ENCODE data around the gene PTPRCAP.
A peak's percentile ranks its signal among the peaks of the same experiment; 100 is the strongest.
"Not testable (repeated sequence)": the region's sequence is repeated elsewhere in the genome, so short reads cannot be mapped to it uniquely, and the experiment has no call there.

PTPRCAP gene

DNA sequence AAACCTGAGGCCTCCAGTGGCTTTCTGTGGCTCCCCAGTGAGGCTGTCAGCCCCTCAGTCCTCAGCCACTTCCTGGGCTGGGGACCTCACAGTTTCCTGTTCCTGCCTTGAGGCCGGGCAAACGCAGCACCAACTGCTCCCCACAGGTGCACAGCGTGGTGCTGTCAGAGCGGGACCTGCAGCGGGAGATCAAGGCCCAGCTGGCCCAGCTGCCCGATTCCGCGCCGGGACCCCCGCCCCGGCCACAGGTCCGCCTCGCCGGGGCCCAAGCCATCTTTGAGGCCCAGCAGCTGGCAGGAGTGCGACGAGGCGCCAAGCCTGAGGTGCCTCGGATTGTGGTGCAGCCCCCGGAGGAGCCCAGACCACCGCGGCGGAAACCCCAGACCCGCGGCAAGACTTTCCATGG is 28.2 kb downstream of the PTPRCAP start:
- DNase-seq: no peak

DNA sequence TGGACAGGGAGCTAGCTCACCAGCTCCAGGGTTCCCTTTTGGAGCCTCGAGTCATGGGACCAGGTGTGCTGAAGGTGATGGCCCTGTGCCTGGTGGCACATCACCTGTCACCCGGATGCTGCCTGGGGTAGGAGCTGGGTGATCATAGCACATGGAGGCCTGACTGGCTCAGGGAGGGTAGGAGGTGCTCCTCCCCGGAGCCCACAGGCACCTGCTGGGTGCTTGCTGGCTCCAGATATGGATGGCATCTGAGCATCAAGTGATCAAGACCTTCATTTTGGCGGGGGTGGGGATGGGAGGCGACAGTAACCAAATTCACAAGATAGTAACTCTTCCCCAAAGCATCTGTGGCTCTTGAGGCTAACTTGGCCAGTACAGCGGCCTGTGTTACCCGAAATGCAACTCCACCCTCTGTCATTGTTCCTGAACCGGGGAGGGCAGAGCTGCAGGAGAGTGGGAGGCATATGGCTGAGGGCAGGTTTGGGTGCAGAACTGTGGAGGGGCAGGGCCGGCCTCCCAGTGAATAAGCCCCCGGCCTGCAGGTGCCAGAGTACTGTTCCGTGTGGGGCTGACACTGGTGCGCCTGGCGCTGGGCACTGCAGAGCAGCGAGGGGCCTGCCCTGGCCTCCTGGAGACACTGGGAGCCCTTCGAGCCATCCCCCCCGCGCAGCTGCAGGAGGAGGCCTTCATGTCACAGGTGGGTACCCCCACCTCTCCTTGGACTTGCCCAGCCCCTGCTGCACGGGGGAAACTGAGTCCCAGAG is 28.9 kb downstream of the PTPRCAP start:
- DNase-seq: no peak

DNA sequence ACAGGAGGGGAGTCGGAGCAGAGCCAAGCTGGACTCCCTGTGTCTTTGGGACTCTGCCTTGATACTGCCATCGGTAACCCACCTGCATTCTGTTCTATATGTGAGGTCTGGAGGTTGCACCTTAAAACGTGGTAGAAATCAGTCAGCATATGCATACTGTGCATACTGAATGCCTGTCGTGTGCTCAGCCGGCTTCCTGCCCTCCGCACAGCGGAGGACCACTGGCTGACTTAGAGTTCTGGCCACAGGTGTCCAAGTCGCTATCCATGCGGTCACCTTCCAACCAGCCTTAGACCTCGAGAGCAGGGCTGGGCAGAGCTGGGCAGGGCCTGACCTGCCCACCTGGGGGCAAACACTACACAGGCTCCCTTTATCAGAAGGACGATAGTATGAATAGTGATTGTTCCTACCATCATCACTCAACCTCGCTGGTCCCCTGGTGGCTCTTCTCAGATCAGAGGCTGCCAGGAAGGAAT is 29.8 kb downstream of the PTPRCAP start:
- DNase-seq: no peak

DNA sequence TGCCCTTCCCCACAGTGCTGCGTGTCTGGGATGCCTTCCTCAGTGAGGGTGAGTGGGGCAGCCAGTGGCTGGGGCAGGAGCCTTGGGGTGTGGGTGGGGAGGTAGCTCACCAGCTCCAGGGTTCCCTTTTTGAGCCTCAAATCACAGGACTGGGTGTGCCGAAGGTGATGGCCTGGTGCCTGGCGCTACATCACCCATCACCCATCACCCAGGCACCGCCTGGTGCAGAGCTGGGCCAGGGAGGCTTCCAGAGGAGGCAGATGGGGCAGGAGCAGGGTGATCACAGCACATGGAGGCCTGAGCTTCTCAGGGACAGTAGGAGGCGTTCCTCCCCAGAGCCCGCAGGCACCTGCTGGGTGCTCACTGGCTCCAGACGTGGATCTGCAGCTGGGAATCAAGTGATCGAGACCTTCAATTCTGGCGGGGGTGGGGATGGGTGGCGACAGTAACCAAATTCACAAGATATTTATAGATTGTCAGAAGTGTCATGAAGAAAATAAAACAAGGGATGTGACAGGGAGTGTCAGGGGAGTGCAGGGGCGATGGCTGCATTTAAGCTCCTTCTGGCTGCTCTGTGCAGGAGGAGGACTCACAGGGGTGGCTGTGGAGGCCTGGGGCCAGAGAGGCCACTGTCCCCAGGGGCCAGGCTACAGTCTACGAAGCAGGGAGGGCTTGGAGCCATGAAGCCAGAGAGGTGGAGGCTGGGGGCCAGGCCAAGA is 30.4 kb downstream of the PTPRCAP start:
- peak in 2 of 3 experiments; percentile 32 to 60 for DNase-seq

DNA sequence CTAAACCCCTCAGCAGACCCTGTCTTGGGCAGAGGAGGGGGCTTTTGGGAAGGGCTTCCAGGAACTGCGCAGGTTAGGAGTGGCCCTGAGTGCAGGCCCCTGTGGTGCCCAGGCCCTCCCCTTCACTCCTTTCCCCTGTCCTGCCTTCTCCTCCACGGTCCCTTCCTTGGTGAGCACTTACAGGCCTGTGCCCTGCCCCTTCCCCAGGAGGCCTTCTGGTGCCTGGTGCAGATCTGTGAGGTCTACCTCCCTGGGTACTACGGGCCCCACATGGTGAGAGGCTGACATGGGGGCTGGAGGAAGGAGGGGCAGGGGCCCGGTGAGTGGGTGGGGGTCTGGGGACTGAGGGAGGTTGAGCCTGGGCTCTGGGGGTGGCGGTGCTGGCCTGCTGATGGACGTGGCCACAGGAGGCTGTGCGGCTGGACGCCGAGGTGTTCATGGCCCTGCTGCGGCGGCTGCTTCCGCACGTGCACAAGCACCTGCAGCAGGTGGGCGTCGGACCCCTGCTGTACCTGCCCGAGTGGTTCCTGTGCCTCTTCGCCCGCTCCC is 31.0 kb downstream of the PTPRCAP start:
- no peak for DNase-seq

DNA sequence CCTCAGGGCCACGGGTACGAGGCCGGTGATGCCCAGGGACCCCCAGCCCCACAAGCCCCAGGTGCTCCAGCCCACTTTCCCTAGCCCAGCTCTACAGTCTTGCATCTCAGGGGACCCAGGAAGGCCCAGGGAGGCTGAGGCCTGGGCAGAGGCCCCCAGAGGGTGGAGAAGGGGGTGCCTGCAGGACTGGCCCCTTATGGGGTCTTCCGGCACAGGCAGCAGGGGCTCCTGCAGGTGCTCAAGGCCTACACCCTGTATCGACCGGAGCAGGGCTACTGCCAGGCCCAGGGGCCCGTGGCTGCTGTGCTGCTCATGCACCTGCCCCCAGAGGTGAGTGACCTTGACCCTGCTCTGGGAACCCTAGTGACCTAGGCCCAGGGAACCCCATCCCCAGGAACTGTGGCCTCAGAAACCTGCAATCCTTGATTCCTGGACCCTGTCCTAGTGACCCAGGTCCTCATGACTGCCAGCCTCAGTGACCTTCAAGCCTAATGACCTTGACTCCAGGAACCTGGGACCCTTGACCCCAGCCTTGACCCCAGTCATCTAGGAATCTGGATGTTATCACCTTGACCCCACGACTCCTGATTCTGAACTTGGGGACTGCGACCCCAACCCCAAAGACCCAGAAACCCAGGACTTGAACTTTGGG is 31.7 kb downstream of the PTPRCAP start:
- no peak for DNase-seq

DNA sequence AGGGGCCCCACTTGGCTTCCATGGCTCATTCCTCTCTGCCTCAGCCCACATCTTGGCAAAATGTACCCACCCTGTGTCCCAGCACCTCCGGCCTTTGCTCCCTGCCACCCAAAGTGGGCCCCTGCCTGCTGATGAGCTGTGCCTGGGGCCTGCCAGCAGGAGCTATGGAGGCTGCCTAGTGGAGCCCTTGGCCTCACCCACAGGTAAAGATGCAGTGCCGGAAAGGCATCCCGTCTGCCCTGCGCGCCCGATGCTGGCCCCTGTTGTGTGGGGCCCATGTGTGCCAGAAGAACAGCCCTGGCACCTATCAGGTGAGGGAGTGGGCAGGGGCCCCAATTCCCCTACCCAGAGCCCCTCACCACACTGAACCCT is 32.3 kb downstream of the PTPRCAP start:
- DNase-seq: no peak

DNA sequence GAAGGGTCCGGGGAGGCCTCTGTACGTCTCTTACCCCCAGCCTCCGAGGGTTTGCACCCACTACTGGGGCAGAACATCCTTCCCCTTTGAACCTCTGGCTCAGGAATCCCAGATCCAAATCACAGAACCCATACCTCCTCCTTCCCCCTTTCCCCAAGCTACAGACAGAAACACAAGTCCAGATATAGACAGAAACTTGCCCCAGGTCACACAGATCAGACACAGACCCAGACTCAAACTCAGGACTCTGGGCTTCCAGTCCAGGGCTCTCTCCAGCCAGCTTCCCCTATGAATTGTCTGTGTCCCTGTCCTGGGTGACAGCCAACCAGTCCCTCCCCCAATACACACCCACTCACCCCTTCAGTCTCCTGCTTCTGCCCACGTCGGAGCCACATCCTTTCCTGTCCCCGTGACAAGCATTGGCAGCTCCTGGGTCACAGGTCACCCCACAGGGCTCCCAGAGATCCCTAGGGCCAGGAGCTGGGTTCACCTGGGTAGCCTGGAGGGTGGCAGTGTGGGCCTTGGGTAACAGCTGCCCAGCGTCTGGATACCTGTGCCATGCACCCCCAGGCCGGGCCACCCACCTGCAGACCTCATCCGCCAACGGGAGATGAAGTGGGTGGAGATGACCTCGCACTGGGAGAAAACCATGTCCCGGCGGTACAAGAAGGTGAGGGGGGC is 32.8 kb downstream of the PTPRCAP start:
- no peak for DNase-seq

DNA sequence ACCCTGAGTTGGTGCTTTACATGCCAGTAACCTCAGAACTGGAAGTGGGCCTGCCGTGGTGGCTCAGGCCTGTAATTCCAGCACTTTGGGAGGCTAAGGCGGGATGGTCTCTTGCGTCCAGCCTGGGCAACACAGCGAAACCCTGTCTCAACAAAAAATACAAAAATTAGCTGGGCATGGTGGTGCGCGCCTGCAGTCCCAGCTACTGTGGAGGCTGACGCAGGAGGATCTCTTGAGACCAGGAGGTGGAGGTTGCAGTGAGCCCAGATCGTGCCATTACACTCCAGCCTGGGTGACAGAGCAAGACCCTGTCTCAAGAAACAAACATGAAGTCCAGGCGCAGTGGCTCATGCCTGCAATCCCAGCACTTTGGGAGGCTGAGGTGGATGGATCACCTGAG is 34.4 kb downstream of the PTPRCAP start:
- not testable (repeated sequence) for DNase-seq

DNA sequence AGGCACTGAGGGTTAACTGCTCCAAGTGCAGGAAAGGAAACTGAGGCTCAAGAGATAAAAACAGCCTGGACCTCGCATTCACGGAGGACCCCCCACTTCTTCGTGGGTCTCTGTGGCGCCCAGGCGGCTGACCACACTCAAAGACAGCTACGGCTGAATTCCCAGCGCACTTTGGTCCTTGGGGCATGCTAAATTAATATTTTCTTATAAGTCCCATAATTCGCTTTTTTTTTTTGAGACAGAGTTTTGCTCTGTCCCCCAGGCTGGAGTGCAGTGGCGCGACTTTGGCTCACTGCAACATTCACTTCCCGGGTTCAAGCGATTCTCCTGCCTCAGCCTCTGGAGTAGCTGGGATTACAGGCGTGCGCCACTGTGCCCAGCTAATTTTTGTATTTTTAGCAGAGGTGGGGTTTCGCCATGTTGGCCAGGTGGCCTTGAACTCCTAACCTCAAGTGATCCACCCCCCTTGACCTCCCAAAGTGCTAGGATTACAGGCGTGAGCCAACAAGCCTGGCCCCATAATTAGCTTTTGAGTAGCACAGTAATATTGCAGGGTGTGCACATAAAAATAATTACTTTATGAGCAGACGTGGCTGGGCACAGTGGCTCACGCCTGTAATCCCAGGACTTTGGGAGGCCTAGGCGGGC is 35.2 kb downstream of the PTPRCAP start:
- peak in 2 of 3 experiments; percentile 71 to 89 for DNase-seq

DNA sequence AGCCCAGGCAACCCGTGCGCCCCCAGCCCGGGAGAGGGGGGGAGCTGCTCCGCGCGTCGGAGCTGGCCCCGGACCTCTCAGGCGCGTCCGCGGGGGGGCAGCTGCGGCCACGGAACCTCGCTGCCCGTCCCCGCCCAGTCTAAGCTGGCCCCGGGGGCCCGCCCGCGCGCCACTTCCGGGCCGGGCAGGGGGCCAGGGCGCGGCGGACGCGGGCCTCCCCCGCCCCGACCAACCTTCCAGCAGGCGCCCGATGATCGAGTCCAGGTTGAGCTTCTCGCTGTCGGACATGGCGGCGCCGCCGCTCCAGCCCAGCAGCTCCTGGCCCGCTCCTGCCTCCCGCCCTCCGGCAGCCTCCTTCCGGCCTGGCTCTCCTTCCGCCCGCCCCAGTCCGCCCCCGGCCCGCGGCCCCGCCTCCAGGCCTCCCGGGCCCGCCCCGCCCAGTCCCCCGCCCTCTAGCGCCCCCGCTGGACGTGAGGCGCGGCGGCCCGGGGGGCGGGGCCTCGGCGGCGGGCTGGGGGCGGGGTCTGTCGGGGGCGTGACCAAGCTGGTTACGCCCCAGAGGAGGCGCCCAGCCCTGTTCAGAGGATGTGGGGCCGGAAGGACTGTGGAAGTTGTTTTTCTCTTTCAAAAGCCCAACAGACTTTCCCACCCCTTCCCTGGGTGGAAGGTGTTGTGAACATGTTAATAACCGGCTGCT is 35.8 kb downstream of the PTPRCAP start, which contains the start of gene PPP1CA:
PPP1CA (minus strand) TSS at position 364 of the 697 bp plus-strand sequence; CDS start at position 288, 76 bp downstream.
- peak; percentile 81 to 98 (median 92) for DNase-seq

DNA sequence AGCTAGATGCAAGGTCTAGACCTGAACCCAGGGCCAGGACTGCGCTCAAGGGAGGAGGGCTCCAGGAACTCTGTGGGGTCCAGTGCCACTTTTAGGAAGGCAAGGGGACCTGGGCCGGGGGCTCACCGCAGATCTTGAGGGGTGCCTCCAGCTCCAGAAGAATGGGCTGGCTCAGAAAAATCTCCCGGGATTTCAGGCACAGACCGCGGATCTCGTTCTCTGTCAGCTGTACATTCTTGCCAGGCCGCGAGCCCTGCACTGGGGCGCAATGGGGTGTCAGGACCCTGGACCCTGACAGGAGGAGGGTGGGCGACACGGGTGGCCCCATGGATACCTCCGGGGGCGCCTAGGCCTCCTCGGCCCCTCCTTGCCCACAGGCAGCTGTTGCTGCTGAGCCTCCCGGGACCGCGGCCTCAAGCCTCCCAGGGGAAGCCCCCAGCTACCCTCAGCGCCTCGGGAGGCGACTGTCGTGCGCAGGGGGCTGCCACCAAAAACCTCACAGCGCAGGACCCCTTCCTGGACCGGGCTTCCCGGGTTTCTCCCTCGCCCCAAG is 36.5 kb downstream of the PTPRCAP start:
- no peak for DNase-seq

DNA sequence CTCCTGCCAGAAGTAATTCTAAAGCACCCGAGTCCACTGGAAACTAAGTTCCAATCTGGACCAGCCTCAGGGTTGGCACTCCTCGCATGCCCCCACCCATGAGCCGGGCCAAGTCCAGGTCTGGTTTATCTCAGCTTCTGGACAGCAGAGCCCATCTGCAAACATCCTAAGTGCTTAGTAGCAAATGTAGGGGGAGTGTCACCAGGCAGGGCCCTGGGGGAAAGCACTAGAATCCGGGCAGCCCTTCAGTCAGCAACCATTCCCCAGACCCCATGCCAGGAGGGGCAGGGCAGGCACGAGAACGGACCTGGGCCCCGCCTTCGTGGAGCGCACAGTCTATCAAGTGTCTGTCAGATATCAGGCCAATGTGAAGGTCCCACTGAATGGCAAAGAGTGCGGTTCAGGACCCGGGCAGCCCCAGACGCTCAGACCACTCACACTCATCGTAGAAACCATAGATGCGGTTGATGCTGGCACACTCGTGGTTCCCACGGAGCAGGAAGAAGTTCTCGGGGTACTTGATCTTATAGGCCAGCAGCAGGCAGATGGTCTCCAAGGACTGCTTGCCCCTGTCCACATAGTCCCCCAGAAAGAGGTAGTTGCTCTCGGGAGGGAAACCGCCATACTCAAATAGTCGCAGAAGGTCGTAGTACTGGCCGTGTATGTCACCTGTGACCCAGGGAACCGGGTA is 37.1 kb downstream of the PTPRCAP start:
- DNase-seq: peak in 1 of 3 experiments; percentile 45

DNA sequence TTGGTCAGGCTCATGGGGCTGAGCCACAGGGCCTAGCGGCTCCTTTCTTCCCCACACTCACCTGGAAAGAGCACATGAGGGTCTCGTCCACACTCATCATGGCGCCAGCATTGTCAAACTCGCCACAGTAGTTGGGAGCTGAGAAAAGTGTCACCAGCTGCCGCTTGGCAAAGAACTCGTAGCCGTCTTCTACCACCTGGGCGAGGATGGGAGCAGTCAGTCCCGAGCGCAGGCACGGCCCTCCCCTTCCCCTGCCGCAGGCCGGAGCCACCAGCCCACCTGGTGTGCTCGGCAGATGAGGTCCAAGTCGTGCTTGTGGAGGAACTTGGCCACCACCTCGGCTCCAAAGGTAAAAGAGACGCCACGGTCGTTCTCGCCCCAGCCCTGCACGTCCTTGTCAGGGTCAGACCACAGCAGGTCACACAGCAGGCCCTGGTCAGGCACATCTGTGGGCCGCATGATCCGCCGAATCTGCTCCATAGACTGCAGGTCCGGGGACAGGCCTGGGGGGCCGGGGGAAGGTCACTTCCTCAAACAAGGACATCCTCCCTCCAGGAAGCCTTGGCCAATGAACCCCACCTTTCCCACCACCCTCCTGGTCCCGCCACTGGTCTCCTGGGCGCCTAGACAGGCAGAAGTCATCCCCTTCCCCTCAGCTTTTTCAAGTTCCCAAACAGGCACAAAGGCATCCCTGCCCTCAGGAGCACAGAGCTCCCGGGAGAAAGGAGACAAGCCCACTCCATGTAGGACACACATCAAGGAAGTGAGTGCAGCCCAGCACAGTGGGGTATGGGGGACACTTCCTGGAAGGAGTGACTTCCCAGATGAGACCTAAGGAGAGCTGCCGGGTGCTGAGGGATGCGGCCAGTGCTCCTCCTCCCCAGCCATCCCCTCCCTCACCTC is 38.6 kb downstream of the PTPRCAP start:
- no peak for DNase-seq

DNA sequence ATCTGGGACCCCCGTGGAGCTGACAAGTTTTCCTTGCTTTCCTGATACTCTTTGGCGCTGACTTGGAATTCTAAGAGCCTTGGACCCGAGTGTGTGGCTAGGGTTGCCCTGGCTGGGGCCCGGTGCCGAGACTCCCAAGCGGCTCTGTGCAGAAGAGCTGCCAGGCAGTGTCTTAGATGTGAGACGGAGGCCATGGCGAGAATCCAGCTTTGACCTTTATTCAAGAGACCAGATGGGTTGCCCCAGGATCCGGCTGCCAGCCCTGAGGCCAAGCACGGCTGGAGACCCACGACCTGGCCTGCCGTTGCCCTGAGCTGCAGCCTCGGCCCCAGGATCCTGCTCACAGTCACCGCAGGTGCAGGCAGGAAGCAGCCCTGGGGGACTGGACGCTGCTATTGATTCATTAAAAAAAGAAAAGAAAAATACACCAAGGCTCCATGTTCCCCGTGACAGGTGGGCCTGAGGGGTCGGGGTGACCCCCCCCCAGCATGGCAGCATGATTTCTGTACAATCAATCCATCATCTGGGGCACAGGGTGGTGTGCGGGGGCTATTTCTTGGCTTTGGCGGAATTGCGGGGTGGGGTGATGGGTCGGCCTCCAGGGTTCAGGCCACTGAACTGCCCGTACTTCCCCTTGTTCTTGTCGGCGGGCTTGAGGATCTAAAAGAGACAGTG is 39.4 kb downstream of the PTPRCAP start:
- no peak for DNase-seq

DNA sequence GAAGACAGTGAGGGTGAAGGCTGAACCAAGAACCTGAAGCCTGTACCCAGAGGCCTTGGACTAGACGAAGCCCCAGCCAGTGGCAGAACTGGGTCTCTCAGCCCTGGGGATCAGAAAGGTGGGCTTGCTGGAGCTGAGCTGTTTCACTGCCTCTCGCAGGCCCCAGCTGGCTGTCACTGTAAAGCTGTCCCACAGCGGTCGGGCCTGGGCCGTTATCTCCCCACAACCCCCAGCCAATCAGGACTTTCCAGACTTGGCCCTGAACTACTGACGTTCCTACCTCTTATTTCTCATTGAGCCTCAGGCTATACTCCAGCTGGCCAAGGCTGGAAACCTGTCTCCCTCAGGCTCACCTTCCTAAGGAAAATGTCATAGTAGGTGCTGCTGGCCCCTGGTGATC is 39.9 kb downstream of the PTPRCAP start:
- no peak for DNase-seq

DNA sequence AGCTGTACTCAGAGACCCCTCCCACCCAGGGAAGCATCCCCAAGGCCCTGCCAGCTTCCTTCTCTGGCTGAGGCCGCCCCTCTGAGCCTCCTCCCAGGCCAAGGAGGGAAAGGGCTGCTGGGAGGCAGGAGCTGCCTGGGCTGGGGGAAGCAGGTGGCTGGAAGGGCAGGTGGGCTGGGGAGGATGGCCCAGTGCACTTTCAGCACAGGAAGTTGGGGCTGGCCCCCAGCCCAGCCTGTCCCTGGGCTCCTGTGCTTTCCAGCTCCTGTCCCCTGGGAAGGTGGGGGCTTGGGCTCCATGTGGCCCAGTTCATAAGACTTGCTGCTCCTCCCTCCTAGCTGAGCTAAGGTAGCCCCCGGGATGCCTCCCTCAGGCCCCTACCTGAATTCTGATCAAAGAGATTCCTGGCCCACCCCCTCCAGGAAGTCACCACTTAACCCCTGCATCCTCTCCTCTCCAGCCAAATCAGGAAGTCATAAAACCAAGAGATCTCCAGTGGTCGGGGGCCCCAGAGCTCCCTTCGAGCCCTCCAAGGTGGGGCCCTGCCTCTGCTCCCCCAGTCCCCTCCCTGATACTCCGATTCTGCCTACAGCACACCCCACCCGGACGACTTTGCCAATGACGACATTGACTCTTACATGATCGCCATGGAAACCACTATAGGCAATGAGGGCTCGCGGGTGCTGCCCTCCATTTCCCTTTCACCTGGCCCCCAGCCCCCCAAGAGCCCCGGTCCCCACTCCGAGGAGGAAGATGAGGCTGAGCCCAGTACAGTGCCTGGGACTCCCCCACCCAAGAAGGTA is 40.7 kb downstream of the PTPRCAP start:
- no peak for DNase-seq

DNA sequence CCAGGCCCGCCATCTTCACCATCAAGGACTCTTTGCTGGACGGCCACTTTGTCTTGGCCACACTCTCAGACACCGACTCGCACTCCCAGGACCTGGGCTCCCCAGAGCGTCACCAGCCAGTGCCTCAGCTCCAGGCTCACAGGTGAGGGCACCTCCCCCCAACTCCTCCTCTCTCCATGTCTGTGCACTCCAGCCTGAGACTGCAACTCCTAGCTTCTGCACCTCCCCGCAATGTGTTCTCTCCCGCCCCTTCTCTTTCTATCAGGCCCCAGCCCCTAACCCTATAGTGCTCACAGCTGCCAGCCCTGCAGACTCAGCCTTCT is 41.3 kb downstream of the PTPRCAP start:
- no peak for DNase-seq

Data from NCI-H1417 (cell line).